HCT116 (cell line): ENCODE results near the gene ZNF800.

Source experiments
- ATF3 ChIP-seq: IDR thresholded peaks from 2 replicates; pipeline ENCODE4 v1.6.1; 2012
- CEBPB ChIP-seq: IDR thresholded peaks from 2 replicates; pipeline ENCODE4 v1.6.1; 2012; ENCODE audit warnings: low read depth
- CTCF ChIP-seq, 3 experiments: fragments of 200-600 bp in 1 of 3; sonication (generic) in 1 of 3; IDR thresholded peaks in 2 of 3; conservative IDR thresholded peaks in 1 of 3; 2 replicates each; pipeline ENCODE4 v1.5.1; 2012 to 2017; ENCODE audit warnings: low read depth in 2 of 3, low read length in 2 of 3, antibody characterized with exemption in 1 of 3, borderline replicate concordance in 1 of 3, control low read depth in 1 of 3, mild to moderate bottlenecking in 1 of 3, mixed read lengths in 1 of 3, mixed run types in 1 of 3, moderate library complexity in 1 of 3; ENCODE audit not compliant: insufficient read depth in 1 of 3
- EGR1 ChIP-seq: IDR thresholded peaks from 2 replicates; pipeline ENCODE4 v1.6.1; 2012; ENCODE audit warnings: low read depth
- EZH2phosphoT487 ChIP-seq: fragments of 200-600 bp; IDR thresholded peaks from 2 replicates; pipeline ENCODE4 v1.6.1; 2018; ENCODE audit warnings: antibody characterized with exemption, borderline replicate concordance
- POLR2A ChIP-seq: IDR thresholded peaks from 2 replicates; pipeline ENCODE4 v1.7.0; 2011; ENCODE audit warnings: borderline replicate concordance; ENCODE audit not compliant: insufficient read depth, insufficient read length; ENCODE audit errors: extremely low read depth
- POLR2AphosphoS5 ChIP-seq: IDR thresholded peaks from 2 replicates; pipeline ENCODE4 v1.6.1; 2011; ENCODE audit warnings: mild to moderate bottlenecking, low read depth, low read length, moderate library complexity
- RAD21 ChIP-seq: IDR thresholded peaks from 2 replicates; pipeline ENCODE4 v1.6.1; 2012; ENCODE audit warnings: low read depth, mild to moderate bottlenecking
- REST ChIP-seq: IDR thresholded peaks from 2 replicates; pipeline ENCODE4 v1.6.1; 2012; ENCODE audit warnings: low read depth
- TCF7L2 ChIP-seq: IDR thresholded peaks from 2 replicates; pipeline ENCODE4 v1.7.0; 2011; ENCODE audit warnings: borderline replicate concordance, inconsistent platforms; ENCODE audit not compliant: insufficient read depth, insufficient read length; ENCODE audit errors: extremely low read depth
- YY1 ChIP-seq: IDR thresholded peaks from 2 replicates; pipeline ENCODE4 v1.6.1; 2011; ENCODE audit warnings: low read length, low read depth, moderate library complexity, mild to moderate bottlenecking; ENCODE audit not compliant: insufficient replicate concordance; ENCODE audit errors: extremely low read depth
- ZNF274 ChIP-seq: fragments of 200-500 bp; sonication (Bioruptor generic); IDR thresholded peaks from 2 replicates; pipeline ENCODE4 v1.6.1; 2014; ENCODE audit warnings: mild to moderate bottlenecking, low read depth, low read length, inconsistent platforms

- TF ChIP-seq POLR2AphosphoS5 (no peak), POLR2A (no peak), CTCF (IDR thresholded peaks at IDR 0.05 in 2 of 3, conservative IDR thresholded peaks at IDR 0.05 in 1 of 3; ENCODE audit: borderline replicate concordance in 1 of 3, insufficient read depth in 1 of 3, low read depth in 2 of 3, low read length in 2 of 3) (no peak), RAD21 (no peak), EZH2phosphoT487 (no peak), ZNF274 (no peak), YY1 (no peak), ATF3 (no peak), EGR1 (no peak), TCF7L2 (no peak), REST (no peak), CEBPB (no peak)
Measured at GRCh38 chr7:127337581-127337980, 54.9 kb downstream of the ZNF800 start.
